ENCODE results near the gene SLC25A45. TPM values are rescaled to one million over a fixed set of nuclear protein-coding genes. Genes with fewer than 3 reads are reported as not detected.

SLC25A45 gene
- total RNA-seq, 1 donor = 4.3 TPM

DNA sequence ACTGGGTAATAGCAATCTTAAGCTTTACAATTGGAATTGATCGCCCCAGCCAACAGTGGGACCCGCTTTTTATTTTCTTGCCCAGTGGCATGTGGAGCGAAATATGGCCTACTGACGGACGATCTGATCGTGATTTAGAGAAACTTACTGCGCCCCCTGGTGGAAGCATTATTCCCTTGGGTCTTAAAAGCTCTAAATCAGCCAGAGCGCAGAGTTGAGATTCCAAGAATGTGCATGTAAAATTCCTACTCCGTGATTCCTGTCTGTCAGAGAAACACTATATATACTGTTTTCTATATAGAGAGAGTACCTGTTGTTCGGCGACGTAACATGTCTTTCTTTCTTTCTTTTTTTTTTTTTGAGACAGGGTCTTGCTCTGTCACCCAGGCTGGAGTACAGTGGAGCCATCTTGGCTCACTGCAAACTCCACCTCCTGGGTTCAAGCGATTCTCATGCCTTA lies 52.5 kb downstream of the SLC25A45 start:
- no peaks in the 10 kb centered on the region for H3K27me3 ChIP-seq (ENCODE audit: insufficient read depth, low read length)
- H3K27ac ChIP-seq (ENCODE audit: low read depth, low read length) = no peak overlapping the region
- peak overlapping the region; percentile 53 for H2AFZ ChIP-seq (ENCODE audit: low read length)
- H3K9me3 ChIP-seq (ENCODE audit: low read depth, low read length) = no peaks in the 10 kb centered on the region
- DNase-seq (ENCODE audit: insufficient read length, low spot score, missing footprints) = peak; percentile 86
- no peaks in the 10 kb centered on the region for H3K36me3 ChIP-seq (ENCODE audit: insufficient read depth, low read length)
- peak overlapping the region; percentile 56 for H3K4me2 ChIP-seq (ENCODE audit: insufficient read depth, low read length)
- peaks cover 13% of the 10 kb centered on the region for H3K79me2 ChIP-seq (ENCODE audit: insufficient read depth, low read length)
- H4K20me1 ChIP-seq (ENCODE audit: insufficient read depth, low read length) = peaks cover 8% of the 10 kb centered on the region
- peak; percentile 89 for TF ChIP-seq CTCF (IDR thresholded peaks at IDR 0.05; ENCODE audit: extremely low read depth, low read depth, low read length)
- H3K4me3 ChIP-seq (ENCODE audit: insufficient read depth, low read length) = no peak overlapping the region
- H3K4me1 ChIP-seq (ENCODE audit: insufficient read depth, low read length) = peaks cover 10% of the 10 kb centered on the region

- DNase-seq (ENCODE audit: insufficient read length, low spot score, missing footprints) = no peak
These were observed 53.0 kb downstream of the SLC25A45 start for GRCh38 chr11:65329478-65329877.

GRCh38 chr11:65327021-65327420 lies 55.4 kb downstream of the SLC25A45 start:
- H3K4me3 ChIP-seq (ENCODE audit: insufficient read depth, low read length) = no peak overlapping the region
- peaks cover 7% of the 10 kb centered on the region for H3K36me3 ChIP-seq (ENCODE audit: insufficient read depth, low read length)
- H2AFZ ChIP-seq (ENCODE audit: low read length) = no peak overlapping the region
- DNase-seq (ENCODE audit: insufficient read length, low spot score, missing footprints) = no peak
- no peak overlapping the region for H3K27ac ChIP-seq (ENCODE audit: low read depth, low read length)
- no peaks in the 10 kb centered on the region for H3K9me3 ChIP-seq (ENCODE audit: low read depth, low read length)
- no peak for TF ChIP-seq CTCF (IDR thresholded peaks at IDR 0.05; ENCODE audit: extremely low read depth, low read depth, low read length)
- H4K20me1 ChIP-seq (ENCODE audit: insufficient read depth, low read length) = peaks cover 11% of the 10 kb centered on the region
- peaks cover 7% of the 10 kb centered on the region for H3K79me2 ChIP-seq (ENCODE audit: insufficient read depth, low read length)
- H3K4me1 ChIP-seq (ENCODE audit: insufficient read depth, low read length) = peaks cover 5% of the 10 kb centered on the region
- no peak overlapping the region for H3K4me2 ChIP-seq (ENCODE audit: insufficient read depth, low read length)
- no peaks in the 10 kb centered on the region for H3K27me3 ChIP-seq (ENCODE audit: insufficient read depth, low read length)

More at GRCh38 chr11:65329478-65329877, 53.0 kb downstream of the SLC25A45 start:
- H3K27ac ChIP-seq (ENCODE audit: low read depth, low read length) = no peak overlapping the region
- H3K27me3 ChIP-seq (ENCODE audit: insufficient read depth, low read length) = no peaks in the 10 kb centered on the region
- peak overlapping the region; percentile 53 for H2AFZ ChIP-seq (ENCODE audit: low read length)
- no peaks in the 10 kb centered on the region for H3K9me3 ChIP-seq (ENCODE audit: low read depth, low read length)
- TF ChIP-seq CTCF (IDR thresholded peaks at IDR 0.05; ENCODE audit: extremely low read depth, low read depth, low read length) = no peak
- peak overlapping the region; percentile 56 for H3K4me2 ChIP-seq (ENCODE audit: insufficient read depth, low read length)
- peaks cover 3% of the 10 kb centered on the region for H4K20me1 ChIP-seq (ENCODE audit: insufficient read depth, low read length)
- H3K36me3 ChIP-seq (ENCODE audit: insufficient read depth, low read length) = no peaks in the 10 kb centered on the region
- peaks cover 6% of the 10 kb centered on the region for H3K4me1 ChIP-seq (ENCODE audit: insufficient read depth, low read length)
- no peak overlapping the region for H3K4me3 ChIP-seq (ENCODE audit: insufficient read depth, low read length)
- peaks cover 8% of the 10 kb centered on the region for H3K79me2 ChIP-seq (ENCODE audit: insufficient read depth, low read length)

DNA sequence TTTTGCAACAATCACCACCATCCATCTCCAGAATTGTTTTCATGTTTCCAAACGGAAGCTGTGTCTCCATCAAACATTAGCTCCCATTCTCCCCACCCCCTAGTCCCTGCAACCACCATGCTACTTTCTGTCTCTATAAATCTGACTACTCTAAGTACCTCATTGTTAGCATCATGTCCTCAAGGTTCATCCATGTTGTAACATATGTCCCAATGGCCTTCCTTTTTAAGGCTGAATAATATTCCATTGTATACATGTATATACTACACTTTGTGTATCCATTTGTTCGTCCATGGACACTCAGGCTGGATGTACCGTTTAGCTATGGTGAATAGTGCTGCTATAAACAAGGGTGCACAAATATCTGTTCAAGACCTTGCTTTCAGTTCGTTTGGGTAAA lies 57.0 kb downstream of the SLC25A45 start:
- Histone ChIP-seq H3K36me3 (ENCODE audit: insufficient read depth, low read length) (peaks cover 22% of the 10 kb centered on the region), H3K4me3 (ENCODE audit: insufficient read depth, low read length) (no peak overlapping the region)

More for the DNA sequence above, 57.0 kb downstream of the SLC25A45 start:
- Histone ChIP-seq H3K79me2 (ENCODE audit: insufficient read depth, low read length) (peaks cover 23% of the 10 kb centered on the region), H2AFZ (ENCODE audit: low read length) (no peak overlapping the region), H3K4me1 (ENCODE audit: insufficient read depth, low read length) (peaks cover 5% of the 10 kb centered on the region), H4K20me1 (ENCODE audit: insufficient read depth, low read length) (peaks cover 27% of the 10 kb centered on the region), H3K9me3 (ENCODE audit: low read depth, low read length) (no peaks in the 10 kb centered on the region), H3K27ac (ENCODE audit: low read depth, low read length) (no peak overlapping the region), H3K4me2 (ENCODE audit: insufficient read depth, low read length) (no peak overlapping the region), H3K27me3 (ENCODE audit: insufficient read depth, low read length) (no peaks in the 10 kb centered on the region)
- TF ChIP-seq CTCF (IDR thresholded peaks at IDR 0.05; ENCODE audit: extremely low read depth, low read depth, low read length) = no peak
- DNase-seq (ENCODE audit: insufficient read length, low spot score, missing footprints) = peak; percentile 45

Other genes with a start within 250 kb of the SLC25A45 start
- gene SYVN1, start 248.1 kb downstream of the SLC25A45 start, total RNA-seq = 10.3 and 11.9 TPM in 2 replicates
- not detected in 2 replicates for gene SPDYC, start 212.4 kb downstream of the SLC25A45 start, total RNA-seq
- 102 and 116 TPM in 2 replicates for gene CAPN1, start 200.7 kb downstream of the SLC25A45 start, total RNA-seq
- gene POLA2, start 120.7 kb downstream of the SLC25A45 start, total RNA-seq = 4.3 and 6.2 TPM in 2 replicates
- gene CDC42EP2, start 67.8 kb downstream of the SLC25A45 start, total RNA-seq = 15.0 and 15.6 TPM in 2 replicates
- 44.2 and 48.1 TPM in 2 replicates for gene DPF2, start 48.8 kb downstream of the SLC25A45 start, total RNA-seq
- gene TIGD3, start 27.9 kb downstream of the SLC25A45 start, total RNA-seq = not detected in 2 replicates
- 62.2 and 78.2 TPM in 2 replicates for gene FRMD8, start 4.0 kb upstream of the SLC25A45 start, total RNA-seq
- gene NEAT1, start 40.2 kb upstream of the SLC25A45 start, total RNA-seq = 818 and 1,122 TPM in 2 replicates
- 19,002 and 21,612 TPM in 2 replicates for gene MALAT1, start 116.4 kb upstream of the SLC25A45 start, total RNA-seq
- 109 and 115 TPM in 2 replicates for gene SCYL1, start 142.4 kb upstream of the SLC25A45 start, total RNA-seq
- gene LTBP3, start 175.7 kb upstream of the SLC25A45 start, total RNA-seq = 40.7 and 41.6 TPM in 2 replicates
- gene ZNRD2, start 187.8 kb upstream of the SLC25A45 start, total RNA-seq = 37.1 and 42.3 TPM in 2 replicates
- 31.5 and 36.2 TPM in 2 replicates for gene FAM89B, start 189.9 kb upstream of the SLC25A45 start, total RNA-seq
- 43.9 and 58.6 TPM in 2 replicates for gene EHBP1L1, start 193.4 kb upstream of the SLC25A45 start, total RNA-seq
- 0.29 TPM in 1 of 2 replicates, not detected in the other for gene KCNK7, start 213.2 kb upstream of the SLC25A45 start, total RNA-seq
- gene MAP3K11, start 231.6 kb upstream of the SLC25A45 start, total RNA-seq = 19.4 and 21.4 TPM in 2 replicates
- 26.5 and 27.9 TPM in 2 replicates for gene PCNX3, start 233.1 kb upstream of the SLC25A45 start, total RNA-seq

Data from osteoblast (primary cell).